DND-41 (cell line): ENCODE data around the gene ANKRD13A.

ENCODE experiments used
- ATAC-seq: fragments of 200-7000 bp; cut with Tn5 transposase; 3 replicates; pipeline ENCODE4 v1.9.1; 2021; ENCODE audit warnings: low read depth; ENCODE audit not compliant: insufficient read depth
- DNase-seq: peaks from one replicate; pipeline ENCODE4 v3.0.0-alpha.2; 2020
- H2AFZ ChIP-seq: 2 replicates; pipeline ENCODE4 v1.6.0; 2012; ENCODE audit warnings: low read depth, low read length
- H3K27ac ChIP-seq: 2 replicates; pipeline ENCODE4 v1.5.1; 2012; ENCODE audit warnings: low read length, inconsistent platforms
- H3K27me3 ChIP-seq: fragments of 200-600 bp; sonication (generic); 2 replicates; pipeline ENCODE4 v1.6.0; 2012; ENCODE audit warnings: low read length, mild to moderate bottlenecking, inconsistent platforms; ENCODE audit not compliant: insufficient read depth, poor library complexity
- H3K36me3 ChIP-seq: 2 replicates; pipeline ENCODE4 v1.5.1; 2012; ENCODE audit warnings: low read length, inconsistent platforms; ENCODE audit not compliant: insufficient read depth
- H3K4me1 ChIP-seq: 2 replicates; pipeline ENCODE4 v1.5.1; 2012; ENCODE audit warnings: mild to moderate bottlenecking, low read length; ENCODE audit not compliant: insufficient read depth
- H3K4me2 ChIP-seq: 2 replicates; pipeline ENCODE4 v1.6.0; 2012; ENCODE audit warnings: mild to moderate bottlenecking, moderate library complexity, low read length, inconsistent platforms; ENCODE audit not compliant: insufficient read depth
- H3K4me3 ChIP-seq, 2 experiments: fragments of 200-600 bp in 1 of 2; shearing (Covaris generic) in 1 of 2; 2 replicates each; pipeline ENCODE4 v1.5.1; 2012 to 2016; ENCODE audit warnings: inconsistent platforms in 2 of 2, low read length in 2 of 2, mild to moderate bottlenecking in 2 of 2, low read depth in 1 of 2, moderate library complexity in 1 of 2
- H3K79me2 ChIP-seq: 2 replicates; pipeline ENCODE4 v1.6.0; 2012; ENCODE audit warnings: low read length, inconsistent platforms; ENCODE audit not compliant: insufficient read depth
- H3K9ac ChIP-seq: 2 replicates; pipeline ENCODE4 v1.6.0; 2012; ENCODE audit warnings: low read depth, mild to moderate bottlenecking, inconsistent platforms, low read length, moderate library complexity
- H3K9me3 ChIP-seq: 2 replicates; pipeline ENCODE4 v1.5.1; 2012; ENCODE audit warnings: low read length, moderate library complexity, mild to moderate bottlenecking, inconsistent platforms; ENCODE audit not compliant: insufficient read depth, severe bottlenecking
- H4K20me1 ChIP-seq: 2 replicates; pipeline ENCODE4 v1.6.0; 2012; ENCODE audit warnings: low read length; ENCODE audit not compliant: insufficient read depth
- EZH2 ChIP-seq: IDR thresholded peaks from 3 replicates; pipeline ENCODE4 v1.6.1; 2012; ENCODE audit warnings: borderline replicate concordance, low read depth, mild to moderate bottlenecking, moderate library complexity, low read length, inconsistent platforms; ENCODE audit not compliant: severe bottlenecking
- TF ChIP-seq, protein P1 (sequence below): IDR thresholded peaks from 2 replicates; pipeline ENCODE4 v1.5.1; 2012; ENCODE audit warnings: borderline replicate concordance, low read length, moderate library complexity, mild to moderate bottlenecking; ENCODE audit not compliant: poor library complexity, severe bottlenecking; ENCODE audit errors: extremely low read depth

ANKRD13A gene

DNA sequence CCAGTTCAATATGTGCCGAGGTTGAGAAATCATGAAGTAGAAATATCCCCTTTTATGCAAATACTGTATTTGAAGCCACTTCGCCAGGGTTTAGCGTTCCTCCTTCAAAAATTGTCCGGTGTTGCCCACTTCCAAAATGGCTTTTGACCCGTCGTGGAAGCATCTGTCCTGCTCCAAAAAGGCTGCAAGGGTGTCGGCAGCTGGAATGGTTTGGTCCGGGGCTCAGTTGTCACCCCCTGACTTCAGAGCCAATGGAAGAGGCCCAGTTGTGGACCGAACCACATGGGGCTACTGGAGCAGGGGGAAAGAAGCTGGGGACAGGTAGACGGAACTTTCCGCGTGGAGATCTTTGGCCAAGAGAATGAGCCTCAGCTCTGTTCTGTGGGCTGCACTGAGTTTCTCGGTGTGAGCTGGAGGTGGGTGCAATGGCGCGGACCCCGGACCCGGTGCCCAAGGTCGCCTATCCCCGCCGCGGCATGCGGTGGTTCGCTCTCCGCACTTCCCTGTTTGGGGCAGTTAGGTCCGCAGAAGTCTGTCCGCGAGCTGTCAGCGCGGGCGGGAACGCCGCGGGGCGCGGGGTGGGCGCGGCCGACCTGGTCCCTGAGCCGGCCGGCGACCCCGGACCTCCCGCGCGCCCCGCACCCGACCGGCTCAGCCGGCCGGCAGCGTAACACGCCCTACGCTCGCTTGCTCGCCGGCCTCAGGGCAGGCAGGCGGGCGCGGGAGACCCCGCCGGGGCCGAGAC lies at the start of gene ANKRD13A:
Gene ANKRD13A, plus strand, starts transcription at position 527 of the 745 bp plus-strand sequence. CDS start 259 bp downstream, outside the sequence.
- peak within 1 kb of the TSS; percentile 78 for H2AFZ ChIP-seq
- H3K79me2 ChIP-seq = peaks cover 63% of the 10 kb centered on the region
- ATAC-seq = peak; percentile 62

DNA sequence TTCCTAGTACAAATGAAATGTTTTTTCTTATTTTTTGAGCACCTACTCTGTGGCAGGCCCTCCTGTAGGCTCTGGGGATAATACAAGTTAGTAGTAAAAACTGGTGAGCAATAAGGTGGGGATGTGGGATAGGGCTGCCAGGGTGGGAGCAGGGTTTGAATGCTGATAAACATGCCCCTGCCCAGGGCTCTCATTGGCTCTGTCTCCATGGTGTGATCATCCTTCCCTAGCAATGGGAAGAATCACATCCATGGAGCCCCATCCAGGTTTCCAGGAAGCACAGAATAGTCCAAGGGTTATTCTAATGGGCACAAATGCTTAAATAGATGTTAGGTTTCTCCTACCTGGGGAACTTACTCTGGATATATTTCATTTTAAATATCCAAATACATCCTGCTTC lies 48.6 kb upstream of the ANKRD13A start:
- H3K79me2 ChIP-seq = no peaks in the 10 kb centered on the region
- H4K20me1 ChIP-seq = no peaks in the 10 kb centered on the region
- no peaks in the 10 kb centered on the region for H3K4me1 ChIP-seq
- no peaks in the 10 kb centered on the region for H3K27me3 ChIP-seq
- no peak overlapping the region for H3K9ac ChIP-seq
- DNase-seq (no peak), ATAC-seq (no peak)
- peaks cover 81% of the 10 kb centered on the region for H3K36me3 ChIP-seq
- TF ChIP-seq, protein P1, sequence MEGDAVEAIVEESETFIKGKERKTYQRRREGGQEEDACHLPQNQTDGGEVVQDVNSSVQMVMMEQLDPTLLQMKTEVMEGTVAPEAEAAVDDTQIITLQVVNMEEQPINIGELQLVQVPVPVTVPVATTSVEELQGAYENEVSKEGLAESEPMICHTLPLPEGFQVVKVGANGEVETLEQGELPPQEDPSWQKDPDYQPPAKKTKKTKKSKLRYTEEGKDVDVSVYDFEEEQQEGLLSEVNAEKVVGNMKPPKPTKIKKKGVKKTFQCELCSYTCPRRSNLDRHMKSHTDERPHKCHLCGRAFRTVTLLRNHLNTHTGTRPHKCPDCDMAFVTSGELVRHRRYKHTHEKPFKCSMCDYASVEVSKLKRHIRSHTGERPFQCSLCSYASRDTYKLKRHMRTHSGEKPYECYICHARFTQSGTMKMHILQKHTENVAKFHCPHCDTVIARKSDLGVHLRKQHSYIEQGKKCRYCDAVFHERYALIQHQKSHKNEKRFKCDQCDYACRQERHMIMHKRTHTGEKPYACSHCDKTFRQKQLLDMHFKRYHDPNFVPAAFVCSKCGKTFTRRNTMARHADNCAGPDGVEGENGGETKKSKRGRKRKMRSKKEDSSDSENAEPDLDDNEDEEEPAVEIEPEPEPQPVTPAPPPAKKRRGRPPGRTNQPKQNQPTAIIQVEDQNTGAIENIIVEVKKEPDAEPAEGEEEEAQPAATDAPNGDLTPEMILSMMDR = no peak
- TF ChIP-seq EZH2 = no peak
- no peaks in the 10 kb centered on the region for H3K9me3 ChIP-seq
- H3K4me3 ChIP-seq = no peak overlapping the region
- no peak overlapping the region for H3K27ac ChIP-seq
- no peak overlapping the region for H3K4me2 ChIP-seq
- H2AFZ ChIP-seq = no peak overlapping the region

More for the DNA sequence above, at the start of gene ANKRD13A:
- Histone ChIP-seq H3K4me3 (peak within 1 kb of the TSS; percentile 32 to 64; a peak in 3 of 4 replicates), H4K20me1 (peaks cover 15% of the 10 kb centered on the region; the same call in 1 of the 2 replicates), H3K27ac (peak within 1 kb of the TSS; percentile 76), H3K4me2 (peak within 1 kb of the TSS; percentile 95), H3K9ac (peak within 1 kb of the TSS; percentile 61), H3K4me1 (peaks cover 53% of the 10 kb centered on the region), H3K36me3 (peaks cover 12% of the 10 kb centered on the region), H3K27me3 (no peaks in the 10 kb centered on the region), H3K9me3 (no peaks in the 10 kb centered on the region)
- DNase-seq = peak; percentile 91
- TF ChIP-seq EZH2 = no peak
- TF ChIP-seq, protein P1 = no peak

DNA sequence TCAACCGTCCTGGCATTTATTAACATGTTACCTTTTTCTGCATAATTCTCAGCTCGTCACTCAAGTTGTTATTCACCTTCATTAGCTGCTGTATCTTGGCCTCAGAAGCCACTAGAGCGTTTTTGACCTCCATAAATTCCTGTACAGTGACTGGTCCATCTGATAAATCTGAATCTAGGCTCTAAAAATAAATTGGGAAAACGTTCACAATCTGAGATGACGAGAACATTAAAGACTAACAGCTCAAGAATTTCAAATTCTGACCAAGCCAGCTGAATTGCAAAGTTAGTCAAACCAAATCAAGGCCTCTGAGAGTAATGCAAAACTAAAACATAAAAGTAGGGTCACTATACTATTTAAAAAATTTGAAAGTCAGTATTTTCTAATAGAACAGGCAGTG lies 48.1 kb upstream of the ANKRD13A start:
- DNase-seq = no peak
- no peak overlapping the region for H2AFZ ChIP-seq
- no peak overlapping the region for H3K4me2 ChIP-seq
- TF ChIP-seq EZH2 = no peak
- TF ChIP-seq, protein P1 = no peak
- H3K9me3 ChIP-seq = no peaks in the 10 kb centered on the region
- H3K4me3 ChIP-seq = no peak overlapping the region
- H3K9ac ChIP-seq = no peak overlapping the region
- no peaks in the 10 kb centered on the region for H4K20me1 ChIP-seq
- peaks cover 82% of the 10 kb centered on the region for H3K36me3 ChIP-seq
- H3K79me2 ChIP-seq = no peaks in the 10 kb centered on the region
- no peaks in the 10 kb centered on the region for H3K27me3 ChIP-seq
- no peak for ATAC-seq
- H3K27ac ChIP-seq = no peak overlapping the region
- H3K4me1 ChIP-seq = no peaks in the 10 kb centered on the region
